Medulla oblongata (tissue), 1 donor: ENCODE results near the gene ADH6.
"Not testable (repeated sequence)": the region's sequence is repeated elsewhere in the genome, so short reads cannot be mapped to it uniquely, and the experiment has no call there.

Experiments
- DNase-seq: peaks from one replicate; pipeline ENCODE4 v3.0.0-alpha.2; 2015; ENCODE audit errors: extremely low spot score

The ADH6 gene

DNA sequence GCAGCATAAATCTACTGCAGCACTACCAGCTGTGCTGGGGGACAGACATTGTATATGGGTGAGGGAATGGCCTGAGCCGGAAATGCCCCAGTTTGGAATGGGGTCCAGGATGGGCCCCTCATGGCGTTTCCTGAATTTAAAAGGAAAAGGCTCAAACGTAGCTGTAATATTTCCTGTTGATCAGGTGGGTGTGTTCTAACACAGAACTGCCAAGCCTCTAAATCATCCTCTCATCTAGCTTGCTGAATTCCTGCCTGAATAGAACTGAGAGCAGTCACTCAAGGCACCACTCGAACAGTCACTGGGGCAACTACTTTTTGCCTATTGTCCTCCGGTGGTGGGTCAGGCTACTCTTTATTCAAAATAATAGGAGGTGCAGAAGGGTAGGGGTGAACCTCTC is 28.7 kb downstream of the ADH6 start:
- no peak for DNase-seq

DNA sequence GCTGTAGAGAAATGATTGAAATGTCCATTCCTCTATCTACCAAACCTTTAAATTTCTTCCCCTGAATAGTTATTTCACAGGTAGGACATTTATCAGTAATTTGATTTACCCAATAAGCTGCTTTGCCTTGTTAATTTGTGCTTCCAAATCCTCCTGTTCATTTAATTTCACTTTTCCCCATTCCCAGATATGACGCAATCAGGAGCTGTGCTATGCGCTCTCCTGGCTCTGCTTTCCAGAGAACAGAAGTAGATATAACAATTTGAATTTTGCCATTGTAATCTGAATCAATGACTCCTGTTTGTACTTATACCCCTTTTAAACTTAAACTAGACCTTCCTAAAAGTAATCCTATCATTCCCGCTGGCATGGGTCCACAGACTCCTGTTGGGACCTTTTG is 29.1 kb downstream of the ADH6 start:
- not testable (repeated sequence) for DNase-seq

DNA sequence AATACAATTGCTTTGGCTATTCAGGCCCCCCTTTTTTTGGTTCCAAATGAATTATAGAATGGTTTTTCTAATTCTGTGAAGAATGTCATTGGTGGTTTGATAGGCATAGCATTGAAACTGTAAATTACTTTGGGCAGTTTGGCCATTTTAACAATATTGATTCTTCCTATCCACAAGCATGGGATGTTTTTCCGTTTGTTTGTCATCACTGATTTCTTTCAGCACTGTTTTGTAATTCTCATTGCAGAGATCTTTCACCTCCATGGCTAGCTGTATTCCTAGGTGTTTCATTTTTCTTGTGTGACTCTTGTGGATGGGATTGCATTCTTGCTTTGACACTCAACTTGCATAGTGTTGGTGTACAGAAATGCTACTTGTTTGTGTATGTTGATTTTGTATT is 33.0 kb downstream of the ADH6 start:
- DNase-seq = no peak

- no peak for DNase-seq
Measured at GRCh38 chr4:99185581-99185980, 33.5 kb downstream of the ADH6 start.

DNA sequence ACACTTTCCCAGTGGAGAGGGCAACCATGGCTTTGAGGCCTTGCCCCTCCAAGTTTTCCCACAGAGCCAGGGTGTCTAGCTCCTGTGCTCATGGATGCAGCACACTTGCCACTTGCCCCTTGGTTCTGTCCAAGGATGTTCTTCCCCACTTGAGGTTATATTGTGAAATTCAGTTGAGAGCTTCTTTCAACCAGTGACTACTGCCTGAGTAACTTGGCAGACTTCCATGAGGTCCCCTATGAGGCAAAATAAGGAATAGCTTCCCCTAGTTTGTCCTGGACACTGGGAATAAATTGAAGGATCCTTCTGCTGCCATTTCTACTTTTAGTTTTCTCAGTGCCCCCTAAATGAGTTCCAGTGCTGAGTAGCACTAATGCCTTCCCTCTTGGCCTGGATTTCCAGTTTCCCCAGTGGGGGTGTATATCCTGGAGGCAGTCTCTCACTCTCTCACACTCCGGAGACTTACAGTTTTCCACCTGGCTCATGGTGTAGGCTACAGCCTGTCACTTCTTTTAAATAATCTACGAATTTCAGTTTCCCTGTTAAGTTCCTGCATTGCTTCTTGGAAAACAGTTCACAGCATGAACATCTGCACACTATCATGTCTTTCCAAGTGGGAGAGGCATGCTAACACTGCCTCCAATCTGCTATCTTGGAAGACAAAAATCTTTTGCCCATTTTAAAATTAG is 38.5 kb downstream of the ADH6 start:
- no peak for DNase-seq

- DNase-seq = no peak
Measured at GRCh38 chr4:99179626-99180025, 39.4 kb downstream of the ADH6 start.

DNA sequence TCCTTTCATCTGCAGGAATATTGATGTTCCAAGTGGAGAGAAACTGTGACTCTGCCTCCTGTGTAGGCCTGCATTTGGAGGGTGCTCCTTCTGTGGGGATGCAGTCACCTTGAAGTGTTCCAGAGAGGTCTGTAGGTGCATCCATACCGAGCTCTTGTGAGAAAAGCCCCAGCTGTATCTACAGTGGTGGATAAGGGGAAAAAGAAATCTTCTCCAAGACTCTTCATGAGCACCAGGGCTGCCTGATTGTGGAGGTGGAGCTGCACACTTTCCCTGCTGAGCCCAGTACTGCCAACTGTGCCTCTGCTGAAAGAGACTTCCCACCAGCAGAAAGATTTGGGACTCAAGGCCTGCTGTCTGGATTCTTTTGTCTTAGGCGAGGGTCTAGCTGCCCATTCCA is 39.9 kb downstream of the ADH6 start:
- no peak for DNase-seq

GRCh38 chr4:99166544-99166943 is 52.5 kb downstream of the ADH6 start:
- DNase-seq = no peak

GRCh38 chr4:99165978-99166377 is 53.1 kb downstream of the ADH6 start:
- no peak for DNase-seq

DNA sequence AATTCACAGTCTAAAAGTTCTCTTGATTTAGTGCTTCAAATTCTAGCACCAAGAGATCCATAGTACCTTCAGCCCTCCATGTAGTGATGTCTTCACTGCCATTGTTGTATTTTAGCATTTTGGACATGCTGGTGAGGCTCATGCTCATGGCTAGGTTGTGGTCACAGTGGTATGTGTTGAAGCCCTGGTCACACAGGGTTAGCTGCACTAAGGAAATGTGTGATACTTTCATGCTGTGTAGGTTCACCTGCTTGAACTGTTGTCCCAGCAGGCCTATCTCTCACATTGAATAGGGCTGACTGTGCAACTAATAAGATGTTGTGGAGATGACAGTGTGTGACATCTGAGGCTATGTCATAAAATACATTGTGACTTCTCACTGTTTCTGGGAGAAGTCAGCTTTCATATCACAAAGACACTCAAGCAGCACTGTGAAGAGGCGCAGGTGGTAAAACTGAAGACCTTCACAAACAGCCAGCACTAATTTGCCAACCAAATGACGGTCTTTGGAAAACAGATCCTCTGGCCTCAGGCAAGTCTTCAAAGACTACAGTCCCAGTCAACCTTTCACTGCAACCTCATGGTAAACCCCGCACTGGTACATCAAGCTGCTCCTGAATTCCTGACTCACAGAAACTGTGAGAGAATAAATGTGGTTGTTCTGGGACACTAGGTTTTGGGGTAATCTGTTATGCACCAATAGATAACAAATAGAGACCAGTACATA is 57.5 kb downstream of the ADH6 start:
- DNase-seq = no peak

- no peak for DNase-seq
Measured at GRCh38 chr4:99159699-99160098, 59.3 kb downstream of the ADH6 start.

DNA sequence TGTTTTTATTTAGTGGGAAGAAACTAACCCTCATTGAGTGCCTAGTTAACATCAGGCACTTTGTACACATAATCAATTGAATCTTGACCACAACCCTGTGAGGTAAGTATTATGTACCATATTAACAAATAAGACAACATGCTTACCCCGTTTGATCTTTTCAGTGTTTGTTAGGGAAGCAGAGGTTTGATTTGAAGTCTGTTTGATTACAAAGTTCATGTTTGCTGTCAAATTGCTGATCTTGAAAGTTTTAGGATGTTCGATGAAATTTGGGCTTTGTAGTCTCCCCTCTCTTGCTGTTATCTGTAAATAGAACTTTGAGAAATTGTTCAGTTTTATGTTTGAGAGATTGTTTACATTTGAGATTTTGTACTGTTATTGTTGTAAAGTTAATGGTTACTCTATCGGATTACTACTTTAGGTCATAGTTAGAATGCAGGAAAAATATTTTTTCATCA is 61.5 kb downstream of the ADH6 start:
- DNase-seq = no peak

DNA sequence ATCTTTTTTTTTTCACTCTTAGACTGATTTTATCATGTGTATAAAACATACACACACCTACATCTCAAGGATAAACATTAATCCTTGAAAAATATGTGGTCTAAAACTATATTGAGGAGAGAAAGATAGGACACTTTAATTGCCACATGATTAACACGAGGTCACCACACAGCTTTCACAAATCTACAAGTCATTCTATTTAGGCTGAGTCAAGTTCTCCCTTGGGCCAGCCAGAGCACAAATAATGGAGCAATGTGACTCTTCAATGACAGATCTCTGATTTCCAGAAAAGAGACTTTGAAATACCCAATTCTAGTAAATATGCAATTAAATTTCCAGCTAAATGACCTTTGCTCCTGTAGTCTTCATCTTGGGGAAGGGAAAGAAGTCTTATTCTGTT is 62.1 kb downstream of the ADH6 start:
- no peak for DNase-seq

DNA sequence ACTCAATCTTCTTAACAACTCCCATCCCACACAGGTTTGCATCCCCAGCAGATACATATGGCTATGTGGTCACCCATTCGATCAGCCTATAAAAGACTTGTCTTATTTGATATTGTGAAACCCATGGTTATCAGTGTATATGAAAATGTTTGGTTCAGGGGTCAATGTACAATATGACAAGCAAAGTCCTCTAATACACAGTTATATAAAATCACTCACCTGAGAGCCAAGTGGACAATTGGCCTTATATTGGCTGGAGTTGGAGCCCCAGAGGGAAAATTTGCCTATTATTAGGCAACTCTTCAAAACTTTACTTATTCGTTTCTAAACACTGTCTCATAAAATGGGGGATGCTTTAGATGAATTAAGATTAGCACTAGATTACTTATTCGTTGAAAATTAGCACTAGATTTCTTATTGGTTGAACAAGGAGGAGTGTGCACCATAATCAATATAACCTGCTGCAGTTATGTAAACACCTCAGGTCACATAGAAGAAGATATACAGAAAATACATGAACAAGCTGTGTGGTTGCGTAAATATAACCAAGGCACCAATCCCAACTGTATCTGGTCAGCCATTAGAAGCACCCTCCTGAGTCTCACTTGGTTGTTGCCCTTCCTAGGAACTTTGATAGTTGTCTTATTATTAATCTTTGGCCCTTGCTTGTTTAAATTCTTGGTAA is 64.2 kb downstream of the ADH6 start:
- DNase-seq = no peak
